SH-SY5Y (cell line): ENCODE measurements around the gene SEC61B.

Experiments
- GATA2 ChIP-seq: IDR thresholded peaks from 2 replicates; pipeline ENCODE4 v1.6.1; 2011; ENCODE audit warnings: mild to moderate bottlenecking, low read depth, low read length
- GATA3 ChIP-seq: IDR thresholded peaks from 2 replicates; pipeline ENCODE4 v1.6.1; 2011; ENCODE audit warnings: low read depth, mild to moderate bottlenecking, low read length, moderate library complexity

Gene SEC61B

DNA sequence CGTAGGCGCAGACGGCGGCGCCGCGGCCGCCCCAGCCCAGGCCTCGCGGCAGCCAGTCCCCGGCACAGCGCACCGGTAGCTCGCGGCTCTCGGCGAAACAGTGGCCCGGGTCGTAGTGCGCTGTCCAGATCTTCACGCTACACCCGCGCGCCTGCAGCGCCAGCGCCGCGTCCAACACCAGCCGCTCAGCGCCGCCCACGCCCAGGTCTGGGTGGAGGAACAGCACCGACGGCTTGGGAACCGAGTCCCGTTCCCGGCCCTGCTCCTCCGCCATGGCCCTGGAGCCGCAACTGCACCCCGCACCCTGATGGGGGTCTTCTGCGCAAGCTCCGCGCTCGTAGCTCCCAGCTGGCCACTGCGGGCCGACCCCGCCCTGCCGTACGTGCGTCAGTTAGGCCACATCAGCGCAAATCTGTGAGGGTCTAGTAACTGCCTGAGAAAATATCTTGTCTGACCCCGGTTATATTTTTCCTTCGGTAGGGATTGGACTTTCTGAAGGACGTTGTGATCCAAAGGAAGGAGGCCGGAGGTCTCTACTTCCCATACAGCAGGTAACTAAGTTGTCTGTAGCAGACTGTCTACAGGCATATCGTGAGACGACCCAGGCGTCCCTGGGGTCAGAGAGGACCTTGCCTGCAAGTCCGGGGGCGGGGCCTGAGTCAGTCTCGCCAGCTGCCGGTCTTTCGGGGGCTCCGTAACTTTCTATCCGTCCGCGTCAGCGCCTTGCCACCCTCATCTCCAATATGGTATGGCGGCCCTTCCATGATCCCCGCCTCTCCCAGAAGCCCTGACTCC is at the start of gene SEC61B, which contains the start of gene ALG2:
Gene SEC61B (plus strand): TSS at position 662 of the 795 bp plus-strand sequence. CDS start 82 bp downstream, at position 744.
Gene ALG2 (minus strand): TSS at position 322 of the 795 bp plus-strand sequence. CDS start 48 bp downstream, at position 274.
- TF ChIP-seq GATA3 = no peak
- 0 out of 2 replicates have a peak, but pooled peaks have one; percentile 21 for TF ChIP-seq GATA2

DNA sequence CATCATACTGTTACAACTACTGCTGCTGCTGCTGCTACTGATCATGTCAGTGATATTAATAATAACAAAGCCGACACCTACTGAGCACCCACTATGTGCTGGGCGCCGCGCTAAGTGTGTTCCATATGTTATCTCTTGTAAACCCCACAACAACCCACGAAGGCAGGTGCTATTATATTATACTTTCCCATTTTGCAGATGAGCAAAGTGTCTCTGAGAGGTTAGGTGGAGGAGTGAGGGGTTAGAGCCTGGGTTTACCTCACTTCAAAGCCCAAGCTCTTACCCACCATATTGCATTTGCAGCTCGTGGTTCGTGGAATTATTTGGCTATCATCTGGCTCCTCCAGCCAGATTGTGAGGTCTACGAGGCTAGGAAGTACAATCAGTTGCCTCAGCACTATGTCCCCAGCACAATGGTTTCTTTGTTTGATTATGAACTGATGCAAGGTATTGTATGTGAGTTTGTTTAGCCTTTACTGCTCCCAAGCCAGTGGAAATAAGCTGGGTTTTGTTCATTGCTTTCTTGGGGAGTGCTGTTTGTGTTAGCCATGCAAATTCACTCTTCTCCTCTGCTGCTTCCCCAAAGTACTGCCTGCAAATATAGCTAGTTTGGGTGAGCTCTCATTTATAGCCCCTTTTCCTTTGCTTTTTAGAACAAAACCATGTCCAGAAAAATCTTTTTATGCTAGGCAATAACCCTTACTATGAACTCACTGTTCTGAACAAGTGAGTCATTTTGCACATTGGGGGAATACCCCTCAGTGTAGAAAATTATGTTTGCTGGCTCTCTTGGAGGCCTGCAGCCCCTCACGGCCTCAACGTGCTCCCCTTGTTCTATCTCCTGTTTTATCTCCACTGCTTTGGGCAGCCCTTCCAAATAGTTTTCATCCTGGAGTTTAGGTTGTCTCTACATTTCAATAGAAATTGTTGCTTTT is 48.2 kb upstream of the SEC61B start:
- TF ChIP-seq GATA3 = no peak
- no peak for TF ChIP-seq GATA2

DNA sequence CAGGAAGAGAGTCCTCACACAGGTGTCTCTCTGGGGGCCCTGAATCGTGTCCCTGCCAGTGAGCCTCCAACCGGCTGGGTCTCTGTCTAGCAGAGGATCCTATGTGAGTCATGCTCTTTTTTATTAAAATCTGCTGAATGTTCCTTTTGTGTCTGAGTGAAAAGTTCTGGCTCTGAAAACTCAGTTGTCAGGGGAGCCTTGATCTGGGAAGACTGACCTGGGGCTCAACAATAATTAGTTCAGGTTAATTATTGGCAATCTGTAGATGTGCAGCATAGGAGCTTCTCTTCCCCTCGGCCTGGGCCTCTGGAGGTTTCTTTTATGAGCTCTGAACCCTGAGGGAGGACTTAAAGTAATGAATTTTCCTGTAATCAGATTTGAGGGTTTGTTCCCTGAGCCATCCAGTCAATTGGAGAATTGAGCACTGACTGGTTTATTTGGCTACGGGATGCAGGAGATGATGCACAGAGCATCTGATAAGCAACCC is 45.5 kb upstream of the SEC61B start:
- TF ChIP-seq GATA2 (peak; percentile 31; the same call in 1 of the 2 replicates), GATA3 (no peak)

DNA sequence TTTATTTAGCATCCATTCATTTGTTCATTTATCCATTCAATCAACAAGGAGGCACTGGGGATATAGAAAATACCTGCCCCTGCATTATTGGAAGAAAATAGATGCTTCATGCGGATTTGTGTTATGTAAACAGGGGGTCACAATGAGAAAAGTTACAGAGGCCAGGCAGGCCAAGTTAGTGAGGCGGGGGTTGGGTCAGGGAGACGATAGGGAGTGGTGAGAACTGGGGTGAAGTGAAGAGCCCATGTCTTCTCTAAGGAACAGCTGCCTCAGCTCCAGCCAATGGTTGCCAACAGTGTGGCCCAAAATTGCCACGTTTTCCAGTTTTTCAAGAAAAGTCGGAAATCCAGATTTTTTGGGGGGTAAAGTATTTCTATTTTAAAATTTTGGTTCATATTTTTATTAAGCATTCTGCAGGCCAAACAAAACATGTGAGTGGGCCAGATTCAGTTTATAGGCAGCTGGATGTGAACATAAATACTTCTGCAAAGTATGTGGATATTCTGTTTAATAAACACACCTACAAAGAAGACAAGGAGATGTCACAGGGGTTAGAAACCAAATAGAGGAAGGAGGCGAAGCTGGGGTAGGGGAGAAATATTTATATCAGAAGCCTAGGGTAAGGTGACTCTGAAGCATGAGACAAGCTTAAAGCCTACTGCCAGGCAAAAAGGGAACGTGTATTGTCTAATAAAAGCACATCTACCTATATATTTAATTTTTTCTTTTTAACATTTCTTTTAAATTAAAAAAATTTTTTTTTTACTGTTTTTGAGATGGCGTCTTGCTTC is 44.3 kb upstream of the SEC61B start:
- TF ChIP-seq GATA3 (no peak), GATA2 (no peak)

DNA sequence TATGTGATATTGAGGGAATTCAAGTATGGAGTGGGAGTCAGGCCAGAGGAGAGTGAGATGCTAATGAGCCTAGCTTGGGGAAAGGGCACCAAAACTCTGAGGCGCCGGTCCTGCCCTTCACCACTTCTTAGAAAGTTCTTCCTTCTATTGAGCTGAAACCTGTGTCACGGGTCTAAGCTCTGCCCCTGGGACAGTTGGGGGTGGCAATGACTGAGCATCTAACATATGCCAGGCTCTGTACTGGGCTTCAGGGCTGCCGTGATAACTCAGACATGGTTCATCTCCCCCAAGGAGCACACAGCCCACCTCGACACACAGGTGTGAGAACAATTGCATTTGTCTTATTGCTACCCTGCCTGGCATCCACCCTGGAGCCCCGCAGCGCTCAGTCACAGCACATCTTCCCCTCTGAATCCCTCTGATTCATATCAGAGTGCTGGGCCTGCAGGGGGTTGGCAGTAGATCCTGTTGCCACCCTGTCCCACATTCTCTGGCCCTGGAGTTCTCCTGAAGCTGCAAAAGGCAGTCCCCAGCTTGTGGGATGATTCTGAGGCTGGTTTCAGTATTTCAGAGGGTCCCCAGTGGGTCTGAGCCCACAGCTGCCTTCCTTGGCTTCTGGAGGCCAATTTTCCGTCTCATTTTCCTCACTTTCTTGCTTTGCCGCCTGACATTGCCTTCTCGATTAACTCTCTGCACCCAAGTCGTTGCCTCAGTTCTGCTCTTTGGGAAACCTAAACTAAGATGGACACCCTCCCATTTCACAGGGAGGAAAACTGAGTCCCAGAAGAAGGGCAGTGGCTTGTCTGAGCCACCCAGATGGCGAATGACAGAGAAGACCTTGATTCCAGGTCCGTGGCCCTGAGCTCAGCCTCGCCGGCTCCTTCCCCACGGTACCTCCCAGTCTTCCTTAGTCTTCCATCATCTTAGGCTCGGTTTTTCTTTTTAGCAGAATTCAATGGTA is 42.9 kb upstream of the SEC61B start:
- TF ChIP-seq GATA3 (no peak), GATA2 (peak; percentile 60; the same call in 1 of the 2 replicates)

DNA sequence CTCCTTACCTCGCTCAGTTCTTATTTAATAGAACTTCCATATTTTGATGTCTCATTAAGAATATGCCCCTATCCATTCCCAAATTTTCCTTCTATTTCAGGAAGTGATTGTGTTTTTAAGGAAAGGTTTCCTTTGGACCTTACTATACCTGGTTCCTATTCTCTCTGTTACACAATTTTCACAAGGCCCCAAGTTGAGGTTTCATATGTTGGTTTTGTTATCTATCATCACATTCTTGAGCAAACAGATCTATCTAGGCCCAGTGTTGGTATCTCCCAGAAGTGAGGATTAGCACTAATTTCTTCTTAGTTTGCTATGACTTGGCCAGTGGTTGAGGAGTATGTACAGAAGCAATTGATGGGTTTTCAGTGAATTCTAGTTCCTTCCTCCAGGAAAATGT is 41.9 kb upstream of the SEC61B start:
- TF ChIP-seq GATA2 = no peak
- TF ChIP-seq GATA3 = no peak

DNA sequence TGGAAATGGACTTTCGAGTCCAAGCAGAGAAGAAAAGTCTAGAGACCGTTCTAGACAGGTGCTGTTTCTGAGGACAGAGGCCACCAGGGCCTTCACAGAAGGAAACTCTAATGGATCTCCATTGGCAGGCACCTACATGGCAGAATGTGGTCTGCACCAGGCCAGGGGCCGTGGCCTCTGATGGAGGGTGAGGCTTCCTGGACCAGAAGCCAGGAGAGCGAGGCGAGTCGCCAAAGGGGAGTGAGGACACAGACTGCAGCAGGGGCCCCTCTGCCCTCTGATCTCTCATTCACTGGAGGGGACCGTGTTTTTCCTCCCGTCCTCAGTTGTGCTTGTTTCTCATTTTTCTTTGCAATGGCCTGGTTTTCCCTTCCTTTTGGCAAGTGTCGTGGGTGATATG is 41.4 kb upstream of the SEC61B start:
- no peak for TF ChIP-seq GATA2
- no peak for TF ChIP-seq GATA3

DNA sequence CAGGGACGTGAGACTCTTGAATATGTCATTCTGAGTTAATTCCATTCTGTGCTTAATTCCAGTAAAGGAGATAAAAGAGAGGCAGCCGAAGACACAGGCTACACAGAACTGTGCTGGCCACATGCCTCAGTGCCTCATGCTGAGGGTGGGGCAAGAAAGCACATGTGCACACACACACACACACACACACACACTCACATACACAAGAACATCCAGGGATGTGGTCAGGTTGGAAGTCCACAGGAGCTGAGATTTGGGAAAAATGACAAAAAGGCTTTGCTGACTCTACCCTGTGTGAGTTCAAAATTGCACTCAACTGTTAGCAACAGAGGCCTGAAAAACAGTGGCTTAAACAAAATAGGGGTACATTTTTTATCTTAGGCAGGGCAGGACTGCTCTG is 40.9 kb upstream of the SEC61B start:
- TF ChIP-seq GATA2 (no peak), GATA3 (no peak)

DNA sequence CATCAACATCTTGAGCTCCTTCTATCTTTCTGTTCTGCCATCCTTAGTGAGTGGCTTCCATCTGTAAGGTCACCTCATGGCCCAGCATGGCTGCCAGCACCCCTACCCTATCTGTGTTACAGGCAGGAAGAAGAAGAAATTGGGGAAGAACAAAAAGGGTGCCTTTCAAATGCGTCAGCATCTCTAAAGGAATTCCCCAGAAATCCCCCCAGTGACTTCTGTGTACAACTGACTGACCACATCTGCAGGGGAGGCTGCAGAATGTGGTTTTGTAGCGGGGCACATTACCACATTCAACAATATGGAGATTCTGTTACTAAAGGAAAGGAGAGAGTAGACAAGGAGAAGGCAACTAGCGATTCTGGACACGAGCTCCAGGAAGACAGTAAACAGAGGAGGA is 40.5 kb upstream of the SEC61B start:
- TF ChIP-seq GATA3 = no peak
- TF ChIP-seq GATA2 = no peak

DNA sequence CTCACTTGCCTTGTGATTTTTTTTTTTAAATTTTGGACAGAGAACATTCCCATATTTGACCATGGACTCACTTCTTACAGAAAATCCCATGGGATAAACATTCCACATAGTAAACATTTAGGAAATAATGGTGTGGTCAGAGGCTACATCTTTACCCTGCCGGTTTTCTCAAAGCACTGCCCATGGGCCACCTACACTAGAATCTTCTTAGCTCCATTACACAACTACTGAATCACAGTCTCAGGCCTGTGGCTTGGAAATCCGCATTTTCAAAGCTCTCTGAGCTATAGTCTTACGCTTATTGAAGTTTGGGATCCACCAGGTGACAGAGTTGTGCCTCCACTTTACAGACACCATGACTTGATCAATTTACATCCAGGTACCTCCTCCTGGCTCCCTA is 39.7 kb upstream of the SEC61B start:
- TF ChIP-seq GATA3 (no peak), GATA2 (no peak)

DNA sequence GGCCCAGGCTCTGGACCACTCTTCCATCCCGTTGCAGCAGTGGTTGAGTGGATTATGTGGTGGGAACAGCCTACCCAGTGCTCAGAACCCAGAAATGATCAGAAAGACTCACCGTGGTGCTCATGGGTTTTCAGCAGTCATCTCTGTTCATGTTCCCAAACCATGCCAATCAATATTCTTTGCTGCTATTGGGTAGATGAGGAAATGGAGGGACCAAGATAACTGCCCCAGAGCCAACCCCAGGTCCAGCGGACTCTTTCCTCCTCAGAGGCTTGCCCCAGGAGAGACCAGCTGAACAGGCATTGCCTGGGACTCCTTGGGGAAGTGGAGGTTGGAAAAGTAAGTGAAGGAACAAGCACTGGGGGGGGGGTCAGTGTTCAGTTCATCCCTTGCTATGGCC is 38.5 kb upstream of the SEC61B start:
- TF ChIP-seq GATA2 = no peak

DNA sequence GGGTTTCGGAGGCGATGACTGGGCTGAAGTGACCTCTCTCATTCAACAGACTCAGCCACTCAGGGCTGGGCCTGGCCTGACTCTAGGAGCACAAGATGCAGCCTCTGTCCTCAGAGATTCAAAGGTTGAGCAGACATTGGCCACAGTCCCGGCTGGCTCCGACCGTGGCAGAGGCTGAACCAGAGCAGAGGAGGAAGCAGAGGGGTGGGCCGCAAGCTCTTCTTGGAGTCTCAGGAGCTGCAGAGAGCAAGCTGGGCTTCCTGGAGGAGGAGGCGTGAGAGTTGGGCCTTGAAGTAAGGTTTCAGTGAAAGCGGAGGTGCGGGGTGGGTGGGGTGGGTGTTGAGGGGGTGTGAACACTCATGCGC is 38.0 kb upstream of the SEC61B start:
- no peak for TF ChIP-seq GATA3
- no peak for TF ChIP-seq GATA2
